Activated naive CD8-positive, alpha-beta T cell treated with anti-CD3 and anti-CD28 coated beads, Interleukin-2, amount 50 U/mL, for 16 hours (primary cell): ENCODE measurements around the gene NUDT16L1.

Source experiments
- DNase-seq: peaks from one replicate; pipeline ENCODE4 v3.0.0-alpha.2; 2020; ENCODE audit warnings: low read depth, low spot score

The NUDT16L1 gene

GRCh38 chr16:4682084-4682591 is 11.2 kb upstream of the NUDT16L1 start:
- DNase-seq = no peak

GRCh38 chr16:4682616-4683254 is 10.6 kb upstream of the NUDT16L1 start:
- DNase-seq = no peak

- no peak for DNase-seq
Measured at GRCh38 chr16:4683255-4684057, 9.9 kb upstream of the NUDT16L1 start.

- no peak for DNase-seq
Measured at GRCh38 chr16:4684058-4684715, 9.2 kb upstream of the NUDT16L1 start.

GRCh38 chr16:4684763-4685162 is 8.6 kb upstream of the NUDT16L1 start:
- DNase-seq = no peak

GRCh38 chr16:4685292-4685691 is 8.1 kb upstream of the NUDT16L1 start:
- DNase-seq = no peak

GRCh38 chr16:4685776-4686496 is 7.4 kb upstream of the NUDT16L1 start:
- no peak for DNase-seq

- no peak for DNase-seq
Measured at GRCh38 chr16:4686497-4687210, 6.7 kb upstream of the NUDT16L1 start.

- DNase-seq = no peak
Measured at GRCh38 chr16:4687416-4687815, 5.9 kb upstream of the NUDT16L1 start.

- DNase-seq = no peak
Measured at GRCh38 chr16:4687946-4688673, 5.3 kb upstream of the NUDT16L1 start.

GRCh38 chr16:4688674-4689045 is 4.7 kb upstream of the NUDT16L1 start:
- no peak for DNase-seq

GRCh38 chr16:4689091-4689671 is 4.2 kb upstream of the NUDT16L1 start:
- no peak for DNase-seq

- no peak for DNase-seq
Measured at GRCh38 chr16:4689864-4690704, 3.3 kb upstream of the NUDT16L1 start.

- DNase-seq = no peak
Measured at GRCh38 chr16:4690946-4691665, 2.3 kb upstream of the NUDT16L1 start.

GRCh38 chr16:4691666-4692412 is 1.5 kb upstream of the NUDT16L1 start:
- DNase-seq = no peak

- DNase-seq = no peak
Measured at GRCh38 chr16:4692460-4693295, 684 bp upstream of the NUDT16L1 start.
